HepG2 (cell line): ENCODE data around the gene NDOR1. TPM values are rescaled to one million over a fixed set of nuclear protein-coding genes. Genes with fewer than 3 reads are reported as not detected.

Source experiments
- EHMT2 ChIP-seq: fragments of 200-600 bp; sonication (generic); IDR thresholded peaks from 2 replicates; pipeline ENCODE4 v1.7.0; 2017; ENCODE audit warnings: antibody characterized with exemption, low read depth, low read length, borderline replicate concordance
- GLMP ChIP-seq: sonication (generic); formaldehyde crosslinking; IDR thresholded peaks from 2 replicates; pipeline ENCODE4 v1.9.0; 2021; ENCODE audit warnings: missing genetic modification reagents, mild to moderate bottlenecking, borderline replicate concordance
- HDAC2 ChIP-seq: sonication (generic); formaldehyde crosslinking; IDR thresholded peaks from 2 replicates; pipeline ENCODE4 v1.4.0; 2020; ENCODE audit warnings: missing genetic modification reagents
- KDM1A ChIP-seq: IDR thresholded peaks from 2 replicates; pipeline ENCODE4 v1.6.1; 2016; ENCODE audit warnings: missing compliant biosample characterization
- NFE2L1 ChIP-seq: sonication (generic); formaldehyde crosslinking; IDR thresholded peaks from 2 replicates; pipeline ENCODE4 v1.4.0; 2020; ENCODE audit warnings: missing genetic modification reagents, mild to moderate bottlenecking, borderline replicate concordance
- NFYC ChIP-seq: IDR thresholded peaks from 2 replicates; pipeline ENCODE4 v1.6.1; 2016; ENCODE audit warnings: missing genetic modification reagents, missing compliant biosample characterization
- NRL ChIP-seq: sonication (generic); formaldehyde crosslinking; IDR thresholded peaks from 2 replicates; pipeline ENCODE4 v1.5.0; 2020; ENCODE audit warnings: missing genetic modification reagents, mild to moderate bottlenecking, moderate library complexity, borderline replicate concordance
- RARA ChIP-seq: IDR thresholded peaks from 2 replicates; pipeline ENCODE4 v1.6.1; 2016; ENCODE audit warnings: missing genetic modification reagents, missing compliant biosample characterization
- RBFOX2 ChIP-seq: fragments of 200-400 bp; formaldehyde crosslinking; IDR thresholded peaks from 2 replicates; pipeline ENCODE4 v1.6.1; 2017; ENCODE audit warnings: low read depth, mild to moderate bottlenecking, low read length
- RFX3 ChIP-seq: IDR thresholded peaks from 2 replicates; pipeline ENCODE4 v1.6.1; 2016; ENCODE audit warnings: missing biosample characterization, missing genetic modification reagents
- SMC3 ChIP-seq: IDR thresholded peaks from 2 replicates; pipeline ENCODE4 v1.6.1; 2011; ENCODE audit warnings: low read length, improper control_type of control experiment
- ZBTB37 ChIP-seq: sonication (generic); formaldehyde crosslinking; IDR thresholded peaks from 2 replicates; pipeline ENCODE4 v1.4.0; 2020; ENCODE audit warnings: mild to moderate bottlenecking, missing genetic modification reagents
- ZC3H13 ChIP-seq: sonication (generic); formaldehyde crosslinking; IDR thresholded peaks from 2 replicates; pipeline ENCODE4 v1.8.1; 2023; ENCODE audit warnings: mild to moderate bottlenecking, missing genetic modification reagents, moderate library complexity
- ZNF18 ChIP-seq: sonication (generic); formaldehyde crosslinking; IDR thresholded peaks from 2 replicates; pipeline ENCODE4 v1.8.0; 2022; ENCODE audit warnings: mild to moderate bottlenecking, missing genetic modification reagents; ENCODE audit not compliant: insufficient replicate concordance
- ZNF724P ChIP-seq: sonication (generic); formaldehyde crosslinking; IDR thresholded peaks from 2 replicates; pipeline ENCODE4 v1.8.0; 2022; ENCODE audit warnings: missing genetic modification reagents, borderline replicate concordance
- ZNF775 ChIP-seq: sonication (generic); formaldehyde crosslinking; IDR thresholded peaks from 2 replicates; pipeline ENCODE4 v1.4.0; 2020; ENCODE audit warnings: missing genetic modification reagents, mild to moderate bottlenecking, moderate library complexity, borderline replicate concordance
- ZSCAN20 ChIP-seq: sonication (generic); formaldehyde crosslinking; IDR thresholded peaks from 2 replicates; pipeline ENCODE4 v1.4.0; 2020; ENCODE audit warnings: missing genetic modification reagents, mild to moderate bottlenecking, borderline replicate concordance
- ZSCAN31 ChIP-seq: sonication (generic); formaldehyde crosslinking; IDR thresholded peaks from 2 replicates; pipeline ENCODE4 v1.5.0; 2020; ENCODE audit warnings: low read depth, mild to moderate bottlenecking, missing genetic modification reagents
- polyA plus RNA-seq, 8 experiments: library from polyadenylated mRNA; depleted of rRNA in 3 of 8; stranded (reverse) in 7 of 8; unstranded in 1 of 8; fragments of >200 nt; fragmentation: Illumina TruSeq in 4 of 8; extraction: Trizol in 4 of 8; gene quantifications; 2 replicates each; pipeline versions ENCODE4 v1.2.1 to v1.2.3, GENCODE V29; 2011 to 2016; ENCODE audit warnings: low read depth in 4 of 8, missing spikeins in 1 of 8, mixed read lengths in 1 of 8; ENCODE audit not compliant: insufficient read depth in 1 of 8
- total RNA-seq, 5 experiments: library from RNA; depleted of rRNA; stranded (reverse); fragments of >200 nt; fragmentation: Illumina TruSeq; extraction: Trizol; gene quantifications; 2 replicates each; pipeline ENCODE4 v1.2.3, GENCODE V29; 2016; ENCODE audit warnings: low read depth in 1 of 5
- TF ChIP-seq, protein P1 (sequence below): sonication (generic); formaldehyde crosslinking; IDR thresholded peaks from 2 replicates; pipeline ENCODE4 v1.5.0; 2020; ENCODE audit warnings: missing genetic modification reagents
- TF ChIP-seq, protein P2 (sequence below): sonication (generic); formaldehyde crosslinking; IDR thresholded peaks from 2 replicates; pipeline ENCODE4 v1.4.0; 2020; ENCODE audit warnings: missing genetic modification reagents

The NDOR1 gene
- total and polyA plus RNA-seq, 2 of the 13 experiments (the other 11 are each of a cell fraction or from before 2014, with no cell fraction given), result 3.6 to 8.7 TPM

DNA sequence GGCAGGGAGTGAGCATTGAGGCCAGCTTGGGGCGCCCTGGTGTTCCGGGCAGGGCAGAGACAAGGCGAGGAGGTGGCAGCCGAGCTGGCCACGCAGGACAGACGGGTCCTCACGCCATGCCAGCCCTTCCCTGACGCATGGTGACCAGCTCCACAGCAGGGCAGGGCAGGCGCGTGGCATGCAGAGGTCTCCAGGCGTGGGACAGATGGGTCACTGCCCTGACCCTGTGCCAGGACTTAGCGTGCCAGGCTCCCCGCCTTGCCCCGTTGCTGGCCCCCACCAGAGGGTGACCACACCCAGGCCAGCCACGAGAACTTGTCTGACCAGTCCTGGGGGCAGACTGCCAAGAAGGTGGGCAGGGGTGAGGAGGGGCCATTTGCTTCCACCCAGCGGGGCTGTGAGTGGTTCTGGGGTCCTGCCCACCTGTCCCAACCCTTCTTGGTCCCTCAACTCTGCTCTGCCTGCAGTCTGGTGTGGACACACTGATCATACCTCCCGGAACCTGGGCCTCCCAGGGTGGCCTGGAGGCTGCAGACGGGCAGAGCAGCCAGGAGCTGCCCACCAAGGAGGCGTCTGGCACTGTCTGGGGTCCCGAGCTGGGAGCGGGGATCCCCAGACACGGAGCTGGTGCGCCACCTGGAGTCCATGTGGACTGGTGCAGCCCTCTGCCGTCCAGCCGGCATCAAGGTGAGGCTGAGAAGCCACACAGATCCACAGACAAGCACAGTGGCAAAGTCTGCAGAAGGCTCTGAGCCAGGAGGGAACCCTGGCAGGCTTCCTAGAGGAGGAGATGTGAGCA, 21.8 kb downstream of the NDOR1 start, which contains the start of gene RNF224 (continued):
- TF ChIP-seq, protein P1, sequence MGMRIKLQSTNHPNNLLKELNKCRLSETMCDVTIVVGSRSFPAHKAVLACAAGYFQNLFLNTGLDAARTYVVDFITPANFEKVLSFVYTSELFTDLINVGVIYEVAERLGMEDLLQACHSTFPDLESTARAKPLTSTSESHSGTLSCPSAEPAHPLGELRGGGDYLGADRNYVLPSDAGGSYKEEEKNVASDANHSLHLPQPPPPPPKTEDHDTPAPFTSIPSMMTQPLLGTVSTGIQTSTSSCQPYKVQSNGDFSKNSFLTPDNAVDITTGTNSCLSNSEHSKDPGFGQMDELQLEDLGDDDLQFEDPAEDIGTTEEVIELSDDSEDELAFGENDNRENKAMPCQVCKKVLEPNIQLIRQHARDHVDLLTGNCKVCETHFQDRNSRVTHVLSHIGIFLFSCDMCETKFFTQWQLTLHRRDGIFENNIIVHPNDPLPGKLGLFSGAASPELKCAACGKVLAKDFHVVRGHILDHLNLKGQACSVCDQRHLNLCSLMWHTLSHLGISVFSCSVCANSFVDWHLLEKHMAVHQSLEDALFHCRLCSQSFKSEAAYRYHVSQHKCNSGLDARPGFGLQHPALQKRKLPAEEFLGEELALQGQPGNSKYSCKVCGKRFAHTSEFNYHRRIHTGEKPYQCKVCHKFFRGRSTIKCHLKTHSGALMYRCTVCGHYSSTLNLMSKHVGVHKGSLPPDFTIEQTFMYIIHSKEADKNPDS (CRISPR knock-in tag), result 0 out of 2 replicates have a peak, but pooled peaks have one; percentile 22
- TF ChIP-seq HDAC2 (CRISPR knock-in tag) (peak; percentile 43; the same call in 1 of the 2 replicates), RARA (CRISPR knock-in tag) (no peak), RFX3 (CRISPR knock-in tag) (no peak), ZC3H13 (CRISPR knock-in tag) (no peak), GLMP (CRISPR knock-in tag) (no peak), RBFOX2 (no peak), ZNF18 (CRISPR knock-in tag) (no peak), EHMT2 (no peak), NRL (no peak; the same call in 1 of the 2 replicates), KDM1A (CRISPR knock-in tag) (no peak), ZSCAN31 (no peak), NFYC (CRISPR knock-in tag) (no peak), ZNF724P (CRISPR knock-in tag) (no peak), ZNF775 (CRISPR knock-in tag) (no peak), SMC3 (peak; percentile 61), ZSCAN20 (no peak), ZBTB37 (no peak), NFE2L1 (CRISPR knock-in tag) (0 out of 2 replicates have a peak, but pooled peaks have one; percentile 22)
- TF ChIP-seq, protein P2, sequence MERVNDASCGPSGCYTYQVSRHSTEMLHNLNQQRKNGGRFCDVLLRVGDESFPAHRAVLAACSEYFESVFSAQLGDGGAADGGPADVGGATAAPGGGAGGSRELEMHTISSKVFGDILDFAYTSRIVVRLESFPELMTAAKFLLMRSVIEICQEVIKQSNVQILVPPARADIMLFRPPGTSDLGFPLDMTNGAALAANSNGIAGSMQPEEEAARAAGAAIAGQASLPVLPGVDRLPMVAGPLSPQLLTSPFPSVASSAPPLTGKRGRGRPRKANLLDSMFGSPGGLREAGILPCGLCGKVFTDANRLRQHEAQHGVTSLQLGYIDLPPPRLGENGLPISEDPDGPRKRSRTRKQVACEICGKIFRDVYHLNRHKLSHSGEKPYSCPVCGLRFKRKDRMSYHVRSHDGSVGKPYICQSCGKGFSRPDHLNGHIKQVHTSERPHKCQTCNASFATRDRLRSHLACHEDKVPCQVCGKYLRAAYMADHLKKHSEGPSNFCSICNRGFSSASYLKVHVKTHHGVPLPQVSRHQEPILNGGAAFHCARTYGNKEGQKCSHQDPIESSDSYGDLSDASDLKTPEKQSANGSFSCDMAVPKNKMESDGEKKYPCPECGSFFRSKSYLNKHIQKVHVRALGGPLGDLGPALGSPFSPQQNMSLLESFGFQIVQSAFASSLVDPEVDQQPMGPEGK (CRISPR knock-in tag), result peak; percentile 31; the same call in 1 of the 2 replicates
